Measurements from ENCODE around the gene FHIT.

Gene FHIT

DNA sequence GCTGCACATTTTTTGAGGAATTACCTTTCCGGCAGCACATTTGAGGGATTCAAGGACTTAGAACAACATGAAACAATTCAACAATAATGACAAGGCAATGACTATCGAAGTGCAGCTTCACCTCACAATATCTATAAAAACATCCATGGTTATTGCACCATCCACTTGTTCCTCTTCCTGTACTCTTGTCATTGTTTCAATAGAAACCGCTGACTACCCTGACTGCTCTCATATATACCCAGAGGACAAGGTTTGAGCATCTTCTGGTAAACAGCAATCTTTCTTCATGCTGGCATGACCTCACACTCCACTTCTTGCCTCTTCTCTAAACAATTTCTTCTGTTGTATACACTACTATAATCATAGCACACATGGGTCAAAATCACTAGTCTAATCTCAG lies 864.9 kb downstream of the FHIT start:
- no peak overlapping the region for H3K4me3 ChIP-seq (ENCODE audit: low read depth, low read length)
- TF ChIP-seq, protein P1, sequence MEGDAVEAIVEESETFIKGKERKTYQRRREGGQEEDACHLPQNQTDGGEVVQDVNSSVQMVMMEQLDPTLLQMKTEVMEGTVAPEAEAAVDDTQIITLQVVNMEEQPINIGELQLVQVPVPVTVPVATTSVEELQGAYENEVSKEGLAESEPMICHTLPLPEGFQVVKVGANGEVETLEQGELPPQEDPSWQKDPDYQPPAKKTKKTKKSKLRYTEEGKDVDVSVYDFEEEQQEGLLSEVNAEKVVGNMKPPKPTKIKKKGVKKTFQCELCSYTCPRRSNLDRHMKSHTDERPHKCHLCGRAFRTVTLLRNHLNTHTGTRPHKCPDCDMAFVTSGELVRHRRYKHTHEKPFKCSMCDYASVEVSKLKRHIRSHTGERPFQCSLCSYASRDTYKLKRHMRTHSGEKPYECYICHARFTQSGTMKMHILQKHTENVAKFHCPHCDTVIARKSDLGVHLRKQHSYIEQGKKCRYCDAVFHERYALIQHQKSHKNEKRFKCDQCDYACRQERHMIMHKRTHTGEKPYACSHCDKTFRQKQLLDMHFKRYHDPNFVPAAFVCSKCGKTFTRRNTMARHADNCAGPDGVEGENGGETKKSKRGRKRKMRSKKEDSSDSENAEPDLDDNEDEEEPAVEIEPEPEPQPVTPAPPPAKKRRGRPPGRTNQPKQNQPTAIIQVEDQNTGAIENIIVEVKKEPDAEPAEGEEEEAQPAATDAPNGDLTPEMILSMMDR (IDR thresholded peaks at IDR 0.05; ENCODE audit: low read depth, low read length): no peak

DNA sequence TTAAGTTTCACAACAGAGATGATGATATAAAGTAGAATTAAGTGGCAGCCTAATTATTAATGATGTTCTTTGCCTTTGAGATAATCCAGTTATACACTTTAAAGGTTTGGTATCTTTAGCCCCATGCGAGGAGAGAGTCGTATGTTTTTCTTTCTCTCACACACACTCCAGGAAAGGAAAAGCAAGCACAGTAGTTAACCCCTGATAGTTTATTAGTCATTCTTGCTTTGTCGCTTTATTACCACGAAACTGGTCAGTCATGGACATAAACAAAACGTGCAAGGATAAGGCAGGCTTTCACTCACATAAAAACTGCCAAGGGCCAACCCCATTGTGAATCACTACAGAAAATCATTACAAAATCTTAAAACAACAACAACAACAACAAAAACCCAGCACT lies 866.9 kb downstream of the FHIT start:
- H3K4me3 ChIP-seq (ENCODE audit: low read depth, low read length): no peak overlapping the region
- TF ChIP-seq, protein P1 (IDR thresholded peaks at IDR 0.05; ENCODE audit: low read depth, low read length): no peak

DNA sequence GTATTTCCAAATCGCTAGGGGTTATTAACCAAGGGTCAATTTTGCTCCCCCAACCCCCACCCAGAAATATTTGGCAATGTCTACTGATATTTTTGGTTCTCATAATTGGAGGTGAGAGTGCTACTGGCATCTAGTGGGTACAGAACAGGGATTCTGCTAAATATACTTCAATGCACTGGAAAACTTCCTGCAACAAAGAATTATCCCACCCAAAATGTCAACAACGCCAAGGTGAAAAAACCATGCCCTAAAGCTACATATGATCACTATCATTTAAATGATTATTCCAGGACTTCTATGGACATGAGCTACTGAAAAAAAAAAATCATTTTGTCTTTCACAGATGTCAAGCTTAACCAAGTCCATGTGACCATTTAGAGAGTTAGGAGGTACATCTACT lies 867.9 kb downstream of the FHIT start:
- H3K4me3 ChIP-seq (ENCODE audit: low read depth, low read length): no peak overlapping the region
- TF ChIP-seq, protein P1 (IDR thresholded peaks at IDR 0.05; ENCODE audit: low read depth, low read length): no peak

DNA sequence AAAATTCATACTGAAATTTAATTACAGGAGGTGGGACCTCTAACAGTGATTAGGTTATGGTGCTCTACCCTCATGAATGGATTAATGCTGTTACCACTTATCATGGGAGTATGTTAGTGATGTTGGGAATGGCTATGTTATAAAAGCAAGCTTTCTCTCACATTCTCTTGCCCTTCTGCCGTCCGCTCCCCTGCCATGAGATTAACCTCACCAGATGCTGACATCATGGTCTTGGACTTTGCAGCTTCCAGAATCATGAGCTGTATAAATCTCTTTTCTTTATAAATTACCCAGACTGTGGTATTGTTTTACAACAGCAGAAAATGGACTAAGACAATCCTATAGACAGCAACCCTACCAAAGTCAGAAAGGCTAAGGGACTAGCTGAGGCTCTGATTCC lies 884.8 kb downstream of the FHIT start:
- TF ChIP-seq, protein P1 (IDR thresholded peaks at IDR 0.05; ENCODE audit: low read depth, low read length): no peak

DNA sequence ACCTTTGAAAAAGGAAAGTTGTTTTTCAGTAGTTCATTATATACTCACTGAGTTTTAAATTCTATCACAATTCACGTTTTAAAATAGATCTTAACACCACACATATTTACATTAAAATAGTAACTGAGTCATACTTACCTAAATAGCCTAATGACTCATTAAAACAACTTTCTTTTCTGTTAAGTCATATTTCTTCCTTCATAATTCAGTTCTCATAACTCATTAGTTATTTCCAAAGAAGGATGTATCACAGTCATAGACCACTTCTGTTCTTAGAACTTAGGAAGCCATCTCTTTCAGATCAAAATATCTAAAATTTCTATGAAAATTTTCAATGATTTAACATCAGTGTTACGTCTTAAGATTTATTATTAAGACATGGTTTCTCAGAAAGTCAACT lies 885.9 kb downstream of the FHIT start:
- TF ChIP-seq, protein P1 (IDR thresholded peaks at IDR 0.05; ENCODE audit: low read depth, low read length): no peak
- no peak overlapping the region for H3K4me3 ChIP-seq (ENCODE audit: low read depth, low read length)

More for the DNA sequence above, 884.8 kb downstream of the FHIT start:
- H3K4me3 ChIP-seq (ENCODE audit: low read depth, low read length): no peak overlapping the region

DNA sequence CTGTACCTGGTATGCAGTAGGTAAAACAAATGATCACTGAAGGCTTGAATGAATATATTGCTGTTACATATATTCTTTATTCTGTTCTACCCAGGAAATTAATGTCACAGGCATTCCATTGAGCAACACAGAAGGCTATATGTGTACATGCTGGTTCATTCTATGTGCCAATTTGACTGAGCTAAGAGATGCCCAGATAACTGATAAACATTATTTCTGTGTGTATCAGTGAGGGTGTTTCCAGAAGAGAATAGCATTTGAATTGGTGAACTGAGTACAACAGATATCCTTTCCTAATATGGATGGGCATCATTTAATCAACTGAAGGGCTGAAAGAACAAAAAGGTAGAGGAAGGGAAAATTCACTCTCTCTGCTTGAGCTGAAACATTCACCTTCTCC lies 886.8 kb downstream of the FHIT start:
- TF ChIP-seq, protein P1 (IDR thresholded peaks at IDR 0.05; ENCODE audit: low read depth, low read length): no peak
- H3K4me3 ChIP-seq (ENCODE audit: low read depth, low read length): no peak overlapping the region

DNA sequence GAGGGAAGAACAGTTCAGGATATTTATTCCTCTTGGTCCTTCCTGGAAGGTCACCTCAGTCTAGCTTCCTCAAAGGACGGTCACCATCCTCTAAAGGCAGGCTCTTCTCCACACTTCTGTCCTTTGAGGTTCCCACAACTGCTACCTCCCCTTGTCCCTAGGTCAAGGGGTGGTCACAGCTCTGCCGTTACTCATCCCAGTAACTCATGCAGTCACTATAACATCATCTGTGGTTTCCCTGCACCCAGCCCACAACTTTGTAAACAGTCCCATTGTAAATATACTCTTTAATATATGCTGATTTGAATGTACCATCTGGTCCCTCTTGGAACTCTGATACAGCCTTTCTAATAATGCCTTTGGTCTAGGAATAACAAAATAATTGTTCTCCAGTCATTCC lies 887.4 kb downstream of the FHIT start:
- TF ChIP-seq, protein P1 (IDR thresholded peaks at IDR 0.05; ENCODE audit: low read depth, low read length): no peak
- H3K4me3 ChIP-seq (ENCODE audit: low read depth, low read length): no peak overlapping the region
